Neural progenitor cell (in vitro differentiated cells): ENCODE data around the gene CDK13. TPM values are rescaled to one million over a fixed set of nuclear protein-coding genes. Genes with fewer than 3 reads are reported as not detected.

Source experiments
- DNase-seq: peaks from one replicate; pipeline ENCODE4 v3.0.0-alpha.2; 2016; ENCODE audit warnings: low spot score
- H2AFZ ChIP-seq: fragments of 200-600 bp; sonication (generic); replicated peaks from 2 replicates; pipeline ENCODE4 v1.6.1; 2016; ENCODE audit warnings: antibody characterized with exemption
- H3F3A ChIP-seq: fragments of 200-600 bp; sonication (generic); 2 replicates; pipeline ENCODE4 v1.6.1; 2016; ENCODE audit warnings: antibody characterized with exemption, low read depth
- H3K27ac ChIP-seq: fragments of 200-600 bp; sonication (generic); 2 replicates; pipeline ENCODE4 v1.5.1; 2016; ENCODE audit warnings: mild to moderate bottlenecking
- H3K27me3 ChIP-seq: fragments of 200-600 bp; sonication (generic); 2 replicates; pipeline ENCODE4 v1.6.1; 2016; ENCODE audit warnings: mild to moderate bottlenecking, moderate library complexity
- H3K36me3 ChIP-seq: fragments of 200-600 bp; sonication (generic); 2 replicates; pipeline ENCODE4 v1.5.1; 2016
- H3K4me1 ChIP-seq: fragments of 200-600 bp; sonication (generic); 2 replicates; pipeline ENCODE4 v1.6.1; 2016; ENCODE audit warnings: mixed run types
- H3K4me2 ChIP-seq: fragments of 200-600 bp; sonication (generic); 2 replicates; pipeline ENCODE4 v1.6.1; 2016
- H3K4me3 ChIP-seq: fragments of 200-600 bp; sonication (generic); 2 replicates; pipeline ENCODE4 v1.5.1; 2016
- H3K79me2 ChIP-seq: fragments of 200-600 bp; sonication (generic); 2 replicates; pipeline ENCODE4 v1.6.1; 2016; ENCODE audit warnings: low read depth
- H3K9ac ChIP-seq: fragments of 200-600 bp; sonication (generic); 2 replicates; pipeline ENCODE4 v1.6.1; 2016
- H3K9me3 ChIP-seq: fragments of 200-600 bp; sonication (generic); 2 replicates; pipeline ENCODE4 v1.5.1; 2016; ENCODE audit warnings: low read depth
- H4K20me1 ChIP-seq: fragments of 200-600 bp; sonication (generic); 2 replicates; pipeline ENCODE4 v1.6.1; 2016; ENCODE audit warnings: low read depth
- H3K27ac Mint-ChIP-seq: 3 replicates; pipeline ENCODE4 v1.8.0; 2021; ENCODE audit warnings: mixed read lengths
- H3K27me3 Mint-ChIP-seq: 2 replicates; pipeline ENCODE4 v1.8.0; 2022; ENCODE audit warnings: low read depth, mild to moderate bottlenecking, inconsistent platforms, moderate library complexity, mixed read lengths; ENCODE audit not compliant: insufficient read depth
- H3K36me3 Mint-ChIP-seq: 3 replicates; pipeline ENCODE4 v1.8.0; 2021; ENCODE audit warnings: mixed read lengths
- H3K4me1 Mint-ChIP-seq: 3 replicates; pipeline ENCODE4 v1.8.0; 2021; ENCODE audit warnings: mixed read lengths
- H3K4me3 Mint-ChIP-seq: 3 replicates; pipeline ENCODE4 v1.8.0; 2021; ENCODE audit warnings: mild to moderate bottlenecking, moderate library complexity, mixed read lengths
- H3K9me3 Mint-ChIP-seq: 3 replicates; pipeline ENCODE4 v1.8.0; 2020; ENCODE audit warnings: mixed read lengths
- CTCF ChIP-seq: fragments of 200-600 bp; sonication (generic); IDR thresholded peaks from 2 replicates; pipeline ENCODE4 v1.5.1; 2017; ENCODE audit warnings: antibody characterized with exemption, mild to moderate bottlenecking
- EZH2 ChIP-seq: fragments of 200-600 bp; sonication (generic); IDR thresholded peaks from 2 replicates; pipeline ENCODE4 v1.6.1; 2017; ENCODE audit warnings: antibody characterized with exemption, mild to moderate bottlenecking, moderate library complexity
- EZH2phosphoT487 ChIP-seq: fragments of 200-600 bp; sonication (generic); IDR thresholded peaks from 2 replicates; pipeline ENCODE4 v1.6.1; 2017; ENCODE audit warnings: antibody characterized with exemption
- total RNA-seq: library from RNA; depleted of rRNA; stranded (reverse); fragments of >200 nt; gene quantifications from 2 replicates; pipeline ENCODE4 v1.2.3, GENCODE V29; 2015; ENCODE audit warnings: low replicate concordance

Gene CDK13
- total RNA-seq, 1 donor from 2014 or later, result 75.5 TPM

DNA sequence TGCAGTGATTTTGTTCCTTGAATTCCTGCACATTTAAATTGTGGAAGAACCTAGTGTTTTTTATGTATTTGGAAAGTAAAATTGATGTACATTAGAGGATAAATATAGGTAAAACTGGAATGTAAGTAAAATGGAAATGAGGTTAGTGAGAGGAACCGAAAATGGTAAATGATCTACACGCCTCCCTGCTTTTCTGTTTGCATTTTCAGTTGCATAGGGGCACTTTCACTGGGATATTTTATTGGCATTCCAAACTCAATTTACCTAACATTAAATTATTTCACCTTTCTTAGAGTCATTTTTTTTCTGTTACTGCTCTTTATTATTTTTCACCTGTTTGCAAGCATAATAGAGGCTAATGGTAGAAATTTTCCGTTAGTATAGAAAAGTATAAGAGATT, 8.0 kb downstream of the CDK13 start:
- Histone ChIP-seq H3K27ac (no peak overlapping the region), H3K4me3 (no peak overlapping the region), H2AFZ (no peak overlapping the region), H3K36me3 (no peaks in the 10 kb centered on the region), H3K9me3 (no peaks in the 10 kb centered on the region), H4K20me1 (peaks cover 43% of the 10 kb centered on the region), H3K27me3 (no peaks in the 10 kb centered on the region), H3K79me2 (peaks cover 100% of the 10 kb centered on the region), H3K4me2 (no peak overlapping the region), H3F3A (no peaks in the 10 kb centered on the region), H3K9ac (no peak overlapping the region), H3K4me1 (peaks cover 11% of the 10 kb centered on the region)
- DNase-seq, result no peak
- peaks cover 4% of the 10 kb centered on the region for H3K4me1 Mint-ChIP-seq
- peaks cover 25% of the 10 kb centered on the region for H3K9me3 Mint-ChIP-seq
- H3K36me3 Mint-ChIP-seq, result peaks cover 44% of the 10 kb centered on the region
- peaks cover 2% of the 10 kb centered on the region for H3K27me3 Mint-ChIP-seq
- no peak overlapping the region for H3K4me3 Mint-ChIP-seq
- no peak overlapping the region for H3K27ac Mint-ChIP-seq
- TF ChIP-seq EZH2 (no peak), CTCF (no peak), EZH2phosphoT487 (no peak)

DNA sequence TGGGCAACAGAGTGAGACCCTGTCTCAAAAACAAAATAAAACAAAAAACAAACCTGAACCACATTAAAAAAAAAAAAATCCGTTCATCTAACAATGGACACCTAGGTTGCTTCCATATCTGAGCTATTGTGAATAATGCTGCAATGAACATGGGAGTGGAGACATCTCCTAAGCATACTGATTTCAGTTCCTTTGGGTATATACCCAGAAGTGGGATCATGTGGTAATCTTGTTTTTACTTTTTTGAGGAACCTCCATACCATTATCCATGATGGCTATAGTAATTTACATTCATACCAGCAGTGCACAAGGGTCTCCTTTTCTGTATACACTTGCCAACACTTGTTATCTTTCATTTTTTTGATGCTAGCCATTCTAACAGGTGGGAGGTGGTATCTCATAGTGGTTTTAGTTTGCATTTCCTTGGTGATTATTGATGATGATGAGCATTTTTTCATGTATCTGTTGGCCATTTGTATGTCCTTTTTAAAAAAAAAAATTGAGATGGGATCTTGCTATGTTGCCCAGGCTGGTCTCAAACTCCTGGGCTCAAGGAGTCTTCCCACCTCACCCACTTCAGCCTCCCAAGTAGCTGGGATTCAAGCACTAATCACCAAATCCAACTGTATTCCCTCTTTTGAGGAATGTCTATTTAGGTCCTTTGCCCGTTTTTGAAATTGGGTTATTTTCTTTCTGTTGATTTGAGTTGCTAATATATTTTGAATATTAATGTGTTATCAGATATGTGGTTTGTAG, 17.5 kb downstream of the CDK13 start:
- TF ChIP-seq CTCF, result no peak
- TF ChIP-seq EZH2, result no peak
- TF ChIP-seq EZH2phosphoT487, result no peak

DNA sequence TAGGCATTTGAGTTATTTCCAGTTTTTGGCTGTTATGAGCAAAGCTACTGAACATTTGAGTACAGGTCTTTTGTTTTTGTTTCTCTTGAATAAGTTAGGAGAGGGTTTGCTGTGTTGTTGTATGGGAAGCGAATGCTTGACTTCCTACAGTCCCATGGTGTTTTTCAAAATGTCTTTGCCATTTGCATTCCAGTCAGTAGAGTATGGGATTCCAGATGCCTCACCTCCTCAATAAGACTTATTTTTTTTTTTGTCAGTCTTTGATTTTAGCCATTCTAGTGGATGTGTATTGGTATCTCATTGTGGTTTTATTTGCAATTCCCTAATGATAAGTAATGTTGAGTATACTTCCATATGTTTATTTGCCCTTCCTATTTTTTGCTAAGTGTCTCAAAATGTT, 19.4 kb downstream of the CDK13 start:
- Histone ChIP-seq H3K9me3 (no peaks in the 10 kb centered on the region), H3F3A (no peaks in the 10 kb centered on the region), H3K4me3 (no peak overlapping the region), H3K27ac (no peak overlapping the region), H3K4me2 (no peak overlapping the region), H3K9ac (no peak overlapping the region), H2AFZ (no peak overlapping the region), H4K20me1 (peaks cover 26% of the 10 kb centered on the region), H3K36me3 (no peaks in the 10 kb centered on the region), H3K4me1 (no peaks in the 10 kb centered on the region), H3K27me3 (no peaks in the 10 kb centered on the region), H3K79me2 (peaks cover 93% of the 10 kb centered on the region)
- Mint-ChIP-seq H3K9me3 (peaks cover 60% of the 10 kb centered on the region), H3K27me3 (peaks cover 4% of the 10 kb centered on the region), H3K36me3 (peaks cover 50% of the 10 kb centered on the region), H3K4me1 (no peaks in the 10 kb centered on the region), H3K4me3 (no peak overlapping the region), H3K27ac (no peak overlapping the region)
- DNase-seq, result no peak
- TF ChIP-seq CTCF, result no peak

More for the DNA sequence above, 17.5 kb downstream of the CDK13 start:
- Histone ChIP-seq H3K79me2 (peaks cover 90% of the 10 kb centered on the region), H3K9me3 (no peaks in the 10 kb centered on the region), H4K20me1 (peaks cover 12% of the 10 kb centered on the region), H3K36me3 (no peaks in the 10 kb centered on the region), H3K27me3 (no peaks in the 10 kb centered on the region), H3K4me3 (no peak overlapping the region), H3F3A (no peaks in the 10 kb centered on the region), H2AFZ (no peak overlapping the region), H3K9ac (no peak overlapping the region), H3K4me2 (no peak overlapping the region), H3K27ac (no peak overlapping the region), H3K4me1 (no peaks in the 10 kb centered on the region)
- peaks cover 58% of the 10 kb centered on the region for H3K9me3 Mint-ChIP-seq
- no peak overlapping the region for H3K4me3 Mint-ChIP-seq
- no peak overlapping the region for H3K27ac Mint-ChIP-seq
- peaks cover 41% of the 10 kb centered on the region for H3K36me3 Mint-ChIP-seq
- DNase-seq, result no peak
- peaks cover 4% of the 10 kb centered on the region for H3K27me3 Mint-ChIP-seq
- no peaks in the 10 kb centered on the region for H3K4me1 Mint-ChIP-seq
